SJCRH30 (cell line): ENCODE data around the gene KDM3B. TPM values are rescaled to one million over a fixed set of nuclear protein-coding genes. Genes with fewer than 3 reads are reported as not detected.

Experiments
- DNase-seq, 2 experiments: peaks; one replicate each; pipeline ENCODE4 v3.0.0-alpha.2; 2015 to 2020
- H3K27ac ChIP-seq: fragments of 250-450 bp; sonication (Bioruptor Pico); 2 replicates; pipeline ENCODE4 v1.5.1; 2020; ENCODE audit warnings: mild to moderate bottlenecking, moderate library complexity
- H3K27me3 ChIP-seq: fragments of 250-450 bp; sonication (Bioruptor Pico); 2 replicates; pipeline ENCODE4 v1.5.1; 2020; ENCODE audit warnings: mild to moderate bottlenecking, moderate library complexity
- H3K36me3 ChIP-seq: fragments of 250-450 bp; sonication (Bioruptor Pico); 2 replicates; pipeline ENCODE4 v1.5.1; 2020; ENCODE audit warnings: mild to moderate bottlenecking, moderate library complexity
- H3K4me1 ChIP-seq: fragments of 250-450 bp; sonication (Bioruptor Pico); 2 replicates; pipeline ENCODE4 v1.5.1; 2020; ENCODE audit warnings: mild to moderate bottlenecking, moderate library complexity
- H3K4me3 ChIP-seq: fragments of 250-450 bp; sonication (Bioruptor Pico); 2 replicates; pipeline ENCODE4 v1.5.1; 2020; ENCODE audit warnings: mild to moderate bottlenecking, moderate library complexity
- H3K9me3 ChIP-seq: fragments of 250-450 bp; sonication (Bioruptor Pico); replicated peaks from 2 replicates; pipeline ENCODE4 v1.5.1; 2020; ENCODE audit warnings: mild to moderate bottlenecking, moderate library complexity
- total RNA-seq: library from RNA; depleted of rRNA; stranded (reverse); fragments of >200 nt; shearing (Covaris generic); gene quantifications from 2 replicates; pipeline ENCODE4 v1.2.3, GENCODE V29; 2014

Gene KDM3B
- total RNA-seq, 1 experiment from 2014 or later = 75.2 TPM

DNA sequence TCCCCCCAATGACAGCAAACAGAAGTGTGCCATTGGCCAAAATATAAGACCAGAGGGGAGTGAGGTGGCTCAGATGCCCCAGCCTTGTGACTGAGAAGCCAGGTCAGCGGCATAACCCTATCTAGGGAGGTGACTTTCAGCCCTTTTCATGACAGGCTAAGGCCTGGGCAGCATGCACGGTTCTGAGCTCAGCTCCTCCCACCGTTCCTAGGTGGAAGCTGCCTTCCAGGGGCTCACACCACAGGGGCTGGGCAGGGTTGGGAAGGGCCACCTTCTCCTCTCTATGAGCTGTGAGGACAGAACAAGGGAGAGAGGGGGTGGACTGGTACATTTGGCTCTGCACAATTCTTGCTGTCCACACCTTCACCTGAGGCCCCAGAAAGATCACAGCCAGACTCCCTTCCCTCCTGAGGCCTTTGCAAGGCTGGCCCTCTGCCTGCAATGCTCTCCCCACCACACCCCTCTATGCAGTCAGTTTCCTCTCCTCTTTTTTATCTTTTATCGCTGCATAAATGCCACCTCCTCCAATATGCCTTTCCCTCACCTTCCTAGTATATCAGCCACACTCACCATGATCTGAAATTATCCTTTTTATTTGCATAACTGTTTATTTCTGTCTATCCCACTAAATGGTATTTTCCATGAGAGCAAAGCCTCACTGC lies 107.7 kb downstream of the KDM3B start:
- Histone ChIP-seq H3K27ac (no peak overlapping the region), H3K36me3 (no peaks in the 10 kb centered on the region), H3K27me3 (peaks cover 23% of the 10 kb centered on the region), H3K4me1 (peaks cover 6% of the 10 kb centered on the region; the same call in 1 of the 2 replicates), H3K9me3 (no peaks in the 10 kb centered on the region), H3K4me3 (no peak overlapping the region)
- no peak for DNase-seq

DNA sequence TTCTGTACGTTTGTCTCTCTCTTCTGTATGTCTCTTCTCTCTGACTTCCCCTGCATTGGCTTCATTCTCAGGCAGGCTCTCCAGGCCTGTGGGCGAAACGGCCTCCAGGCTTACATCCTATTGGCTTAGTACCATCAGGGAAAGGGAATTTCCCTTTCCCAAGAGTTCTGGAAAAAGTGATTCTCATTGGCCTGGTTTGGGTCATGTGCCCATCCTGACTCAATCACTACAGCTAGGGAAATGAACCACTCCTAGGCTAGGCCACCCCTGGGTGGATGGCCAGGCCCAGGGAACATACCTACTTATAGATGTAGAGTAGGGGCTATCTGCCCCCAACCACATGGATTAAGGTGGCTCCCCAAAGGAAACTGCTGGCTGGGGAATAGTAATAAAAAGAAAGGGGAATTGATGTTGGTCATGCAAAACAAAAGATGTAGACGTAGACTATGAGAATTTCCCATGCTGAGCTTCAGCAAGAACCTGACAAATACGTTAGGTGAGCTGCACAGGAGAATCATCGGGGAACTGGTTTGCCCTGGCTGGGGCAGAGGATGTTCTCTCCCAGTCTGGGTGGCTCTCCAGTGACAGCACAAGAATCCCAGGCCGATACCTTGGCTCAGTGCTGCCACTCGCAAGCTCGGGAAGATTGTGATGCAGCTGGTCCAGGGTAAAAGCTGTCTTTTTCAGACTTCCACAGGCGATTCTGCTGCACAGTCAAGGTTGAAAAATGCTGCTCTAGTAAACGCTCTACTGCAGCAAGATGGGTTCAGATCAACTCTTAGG lies 109.0 kb downstream of the KDM3B start:
- no peaks in the 10 kb centered on the region for H3K36me3 ChIP-seq
- peaks cover 20% of the 10 kb centered on the region for H3K27me3 ChIP-seq
- H3K4me1 ChIP-seq = peaks cover 6% of the 10 kb centered on the region
- H3K9me3 ChIP-seq = no peaks in the 10 kb centered on the region
- H3K27ac ChIP-seq = no peak overlapping the region
- H3K4me3 ChIP-seq = no peak overlapping the region
- DNase-seq = peak in 1 of 2 experiments; percentile 26

DNA sequence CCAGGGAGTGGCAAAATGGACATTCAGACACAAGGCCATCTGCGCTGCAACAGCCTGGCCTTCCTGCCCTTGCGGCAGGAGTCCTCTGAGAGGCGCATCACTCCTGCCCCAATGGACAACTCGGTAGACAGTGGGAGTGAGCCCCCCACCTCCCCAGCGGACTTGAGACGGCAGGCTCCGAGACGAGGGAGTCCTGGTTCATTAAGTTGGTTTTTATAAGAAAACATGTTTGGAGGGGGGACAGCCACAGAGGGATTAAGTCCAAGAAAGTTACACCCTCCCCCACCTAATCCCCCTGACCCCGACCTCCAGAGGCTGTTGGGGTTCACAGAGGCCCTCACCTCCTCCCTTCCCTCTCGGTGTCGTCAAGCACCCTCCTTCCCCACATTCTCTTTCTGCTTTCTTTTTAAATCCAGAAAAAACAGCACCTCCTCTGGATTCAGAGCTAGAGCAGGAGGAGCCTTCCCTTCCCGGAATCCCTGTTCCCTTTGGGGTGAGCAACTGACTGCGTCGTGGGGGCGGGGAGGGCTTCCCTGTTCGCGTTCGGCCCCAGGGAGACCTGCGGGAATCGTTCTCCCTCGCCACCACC lies 111.0 kb downstream of the KDM3B start:
- peak; percentile 58 to 66 for DNase-seq
- Histone ChIP-seq H3K27me3 (peaks cover 7% of the 10 kb centered on the region; the same call in 1 of the 2 replicates), H3K4me1 (peaks cover 6% of the 10 kb centered on the region)

DNA sequence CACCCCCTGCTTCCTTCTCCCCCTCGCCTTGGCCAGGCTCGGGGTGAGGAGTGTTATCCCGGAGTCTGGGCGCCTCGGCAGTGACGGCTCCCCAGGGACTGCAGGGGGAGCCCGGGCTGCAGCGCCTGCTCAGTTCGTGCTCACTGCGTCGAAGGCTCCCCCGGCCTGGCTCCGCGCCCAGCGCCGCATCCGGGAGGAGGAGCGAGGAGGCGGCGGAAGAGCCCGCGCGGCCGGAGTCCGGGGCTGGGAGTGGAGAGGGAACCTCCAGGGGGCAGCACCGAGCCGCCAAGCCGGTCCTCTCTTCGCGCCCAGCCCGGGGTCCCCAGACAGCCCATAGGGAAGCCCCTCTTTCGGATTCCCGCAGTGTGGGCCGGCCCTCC lies 111.5 kb downstream of the KDM3B start:
- Histone ChIP-seq H3K27me3 (0 out of 2 replicates have a peak, but pooled peaks cover 2% of the 10 kb centered on the region), H3K4me1 (peaks cover 6% of the 10 kb centered on the region), H3K9me3 (no peaks in the 10 kb centered on the region), H3K4me3 (peak overlapping the region; percentile 93), H3K27ac (peak overlapping the region; percentile 77), H3K36me3 (no peaks in the 10 kb centered on the region)
- DNase-seq = peak; percentile 95 to 96

More for the DNA sequence above, 111.0 kb downstream of the KDM3B start:
- peak overlapping the region; percentile 77 for H3K27ac ChIP-seq
- no peaks in the 10 kb centered on the region for H3K36me3 ChIP-seq
- H3K4me3 ChIP-seq = peak overlapping the region; percentile 93
- H3K9me3 ChIP-seq = no peaks in the 10 kb centered on the region

DNA sequence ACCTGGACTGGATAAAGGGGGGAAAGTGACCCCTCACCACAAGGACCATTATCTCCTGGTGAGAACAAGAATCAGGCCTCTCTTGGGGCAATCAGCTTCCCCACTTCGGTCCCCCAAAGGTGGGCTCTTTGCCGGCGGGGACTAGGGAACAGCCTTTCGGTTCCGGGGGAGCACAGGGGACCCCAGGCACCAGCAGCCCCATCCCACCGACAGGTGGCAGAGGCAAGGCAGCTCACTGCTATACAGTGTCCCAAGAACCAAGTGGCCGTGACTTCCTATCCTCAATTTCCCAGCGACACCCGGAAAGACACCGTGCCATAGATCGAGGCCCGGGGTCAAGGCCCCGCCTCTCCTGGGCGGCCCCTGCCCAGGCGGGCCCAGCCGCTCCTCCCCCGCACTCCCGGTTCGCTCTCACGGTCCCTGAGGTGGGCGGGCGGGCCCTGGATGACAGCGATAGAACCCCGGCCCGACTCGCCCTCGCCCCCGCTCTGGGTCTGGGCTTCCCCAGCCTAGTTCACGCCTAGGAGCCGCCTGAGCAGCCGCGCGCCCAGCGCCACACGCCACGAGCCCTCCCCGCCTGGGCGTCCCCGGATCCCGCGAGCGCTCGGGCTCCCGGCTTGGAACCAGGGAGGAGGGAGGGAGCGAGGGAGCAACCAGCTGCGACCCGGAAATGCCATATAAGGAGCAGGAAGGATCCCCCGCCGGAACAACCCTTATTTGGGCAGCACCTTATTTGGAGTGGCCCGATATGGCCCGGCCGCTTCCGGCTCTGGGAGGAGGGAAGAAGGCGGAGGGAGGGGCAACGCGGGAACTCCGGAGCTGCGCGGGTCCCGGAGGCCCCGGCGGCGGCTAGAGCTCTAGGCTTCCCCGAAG lies 112.1 kb downstream of the KDM3B start:
- DNase-seq = peak; percentile 98 to 99
- Histone ChIP-seq H3K36me3 (no peaks in the 10 kb centered on the region), H3K27ac (peak overlapping the region; percentile 77), H3K4me3 (peak overlapping the region; percentile 93), H3K9me3 (no peaks in the 10 kb centered on the region), H3K4me1 (no peaks in the 10 kb centered on the region; the same call in none of the 2 replicates), H3K27me3 (no peaks in the 10 kb centered on the region)

DNA sequence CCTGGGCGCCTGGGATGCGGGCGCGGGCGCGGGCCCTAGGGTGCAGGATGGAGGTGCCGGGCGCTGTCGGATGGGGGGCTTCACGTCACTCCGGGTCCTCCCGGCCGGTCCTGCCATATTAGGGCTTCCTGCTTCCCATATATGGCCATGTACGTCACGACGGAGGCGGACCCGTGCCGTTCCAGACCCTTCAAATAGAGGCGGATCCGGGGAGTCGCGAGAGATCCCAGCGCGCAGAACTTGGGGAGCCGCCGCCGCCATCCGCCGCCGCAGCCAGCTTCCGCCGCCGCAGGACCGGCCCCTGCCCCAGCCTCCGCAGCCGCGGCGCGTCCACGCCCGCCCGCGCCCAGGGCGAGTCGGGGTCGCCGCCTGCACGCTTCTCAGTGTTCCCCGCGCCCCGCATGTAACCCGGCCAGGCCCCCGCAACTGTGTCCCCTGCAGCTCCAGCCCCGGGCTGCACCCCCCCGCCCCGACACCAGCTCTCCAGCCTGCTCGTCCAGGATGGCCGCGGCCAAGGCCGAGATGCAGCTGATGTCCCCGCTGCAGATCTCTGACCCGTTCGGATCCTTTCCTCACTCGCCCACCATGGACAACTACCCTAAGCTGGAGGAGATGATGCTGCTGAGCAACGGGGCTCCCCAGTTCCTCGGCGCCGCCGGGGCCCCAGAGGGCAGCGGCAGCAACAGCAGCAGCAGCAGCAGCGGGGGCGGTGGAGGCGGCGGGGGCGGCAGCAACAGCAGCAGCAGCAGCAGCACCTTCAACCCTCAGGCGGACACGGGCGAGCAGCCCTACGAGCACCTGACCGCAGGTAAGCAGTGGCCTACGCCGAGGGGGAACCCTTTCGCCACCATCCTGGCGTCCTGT lies 113.0 kb downstream of the KDM3B start, which contains the start of gene EGR1:
Gene EGR1, plus strand, starts transcription at position 219 of the 864 bp plus-strand sequence. Its CDS starts 283 bp downstream, at position 502.
- no peaks in the 10 kb centered on the region; the same call in 1 of the 2 replicates for H3K4me1 ChIP-seq
- no peaks in the 10 kb centered on the region for H3K27me3 ChIP-seq
- peak within 1 kb of the TSS; percentile 93 for H3K4me3 ChIP-seq
- peak within 1 kb of the TSS; percentile 77 for H3K27ac ChIP-seq
- H3K36me3 ChIP-seq = no peaks in the 10 kb centered on the region
- DNase-seq = peak; percentile 96
- H3K9me3 ChIP-seq = no peaks in the 10 kb centered on the region

DNA sequence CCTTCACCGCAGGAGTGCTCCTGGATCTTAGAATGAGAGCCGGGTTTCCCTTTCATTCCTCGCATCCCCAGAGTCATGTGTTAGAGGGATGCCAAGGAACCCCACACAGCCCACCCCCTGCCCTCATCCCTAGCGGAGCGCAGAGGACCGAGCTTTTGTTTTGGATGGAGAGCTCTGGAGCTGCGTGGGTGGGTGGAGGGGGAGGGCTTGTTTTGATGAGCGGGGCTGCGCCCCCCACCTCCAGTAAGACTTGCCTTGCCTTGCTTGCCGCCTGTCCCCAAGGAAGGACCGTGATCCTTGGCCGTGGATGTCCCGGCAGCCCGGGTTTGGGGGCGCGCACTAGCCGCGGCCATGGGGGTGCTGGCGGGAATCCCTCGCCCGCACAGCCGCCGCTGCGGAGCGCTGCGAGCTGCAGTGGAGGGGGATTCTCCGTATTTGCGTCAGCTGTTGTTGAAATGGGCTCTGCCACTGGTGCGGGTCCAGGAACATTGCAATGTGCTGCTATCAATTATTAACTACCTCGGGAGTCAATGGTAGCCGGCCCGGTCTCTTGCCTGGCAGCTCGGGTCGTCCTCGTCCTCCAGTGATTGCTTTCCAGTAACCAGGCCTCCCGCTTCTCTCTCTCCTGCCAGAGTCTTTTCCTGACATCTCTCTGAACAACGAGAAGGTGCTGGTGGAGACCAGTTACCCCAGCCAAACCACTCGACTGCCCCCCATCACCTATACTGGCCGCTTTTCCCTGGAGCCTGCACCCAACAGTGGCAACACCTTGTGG lies 113.8 kb downstream of the KDM3B start:
- H3K27ac ChIP-seq = no peak overlapping the region

DNA sequence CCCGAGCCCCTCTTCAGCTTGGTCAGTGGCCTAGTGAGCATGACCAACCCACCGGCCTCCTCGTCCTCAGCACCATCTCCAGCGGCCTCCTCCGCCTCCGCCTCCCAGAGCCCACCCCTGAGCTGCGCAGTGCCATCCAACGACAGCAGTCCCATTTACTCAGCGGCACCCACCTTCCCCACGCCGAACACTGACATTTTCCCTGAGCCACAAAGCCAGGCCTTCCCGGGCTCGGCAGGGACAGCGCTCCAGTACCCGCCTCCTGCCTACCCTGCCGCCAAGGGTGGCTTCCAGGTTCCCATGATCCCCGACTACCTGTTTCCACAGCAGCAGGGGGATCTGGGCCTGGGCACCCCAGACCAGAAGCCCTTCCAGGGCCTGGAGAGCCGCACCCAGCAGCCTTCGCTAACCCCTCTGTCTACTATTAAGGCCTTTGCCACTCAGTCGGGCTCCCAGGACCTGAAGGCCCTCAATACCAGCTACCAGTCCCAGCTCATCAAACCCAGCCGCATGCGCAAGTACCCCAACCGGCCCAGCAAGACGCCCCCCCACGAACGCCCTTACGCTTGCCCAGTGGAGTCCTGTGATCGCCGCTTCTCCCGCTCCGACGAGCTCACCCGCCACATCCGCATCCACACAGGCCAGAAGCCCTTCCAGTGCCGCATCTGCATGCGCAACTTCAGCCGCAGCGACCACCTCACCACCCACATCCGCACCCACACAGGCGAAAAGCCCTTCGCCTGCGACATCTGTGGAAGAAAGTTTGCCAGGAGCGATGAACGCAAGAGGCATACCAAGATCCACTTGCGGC lies 114.6 kb downstream of the KDM3B start:
- no peak for DNase-seq
- H3K4me3 ChIP-seq = no peak overlapping the region

More for the DNA sequence above, 113.8 kb downstream of the KDM3B start:
- DNase-seq = peak in 1 of 2 experiments; percentile 17
- no peaks in the 10 kb centered on the region; the same call in 1 of the 2 replicates for H3K4me1 ChIP-seq
- no peaks in the 10 kb centered on the region for H3K9me3 ChIP-seq
- no peaks in the 10 kb centered on the region for H3K36me3 ChIP-seq
- no peaks in the 10 kb centered on the region for H3K27me3 ChIP-seq
- peak overlapping the region; percentile 93 for H3K4me3 ChIP-seq

DNA sequence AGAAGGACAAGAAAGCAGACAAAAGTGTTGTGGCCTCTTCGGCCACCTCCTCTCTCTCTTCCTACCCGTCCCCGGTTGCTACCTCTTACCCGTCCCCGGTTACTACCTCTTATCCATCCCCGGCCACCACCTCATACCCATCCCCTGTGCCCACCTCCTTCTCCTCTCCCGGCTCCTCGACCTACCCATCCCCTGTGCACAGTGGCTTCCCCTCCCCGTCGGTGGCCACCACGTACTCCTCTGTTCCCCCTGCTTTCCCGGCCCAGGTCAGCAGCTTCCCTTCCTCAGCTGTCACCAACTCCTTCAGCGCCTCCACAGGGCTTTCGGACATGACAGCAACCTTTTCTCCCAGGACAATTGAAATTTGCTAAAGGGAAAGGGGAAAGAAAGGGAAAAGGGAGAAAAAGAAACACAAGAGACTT lies 115.2 kb downstream of the KDM3B start:
- Histone ChIP-seq H3K4me3 (no peak overlapping the region), H3K27ac (no peak overlapping the region)
- no peak for DNase-seq

More for the DNA sequence above, 114.6 kb downstream of the KDM3B start:
- Histone ChIP-seq H3K27ac (no peak overlapping the region), H3K4me1 (no peaks in the 10 kb centered on the region; the same call in 1 of the 2 replicates), H3K27me3 (no peaks in the 10 kb centered on the region), H3K9me3 (no peaks in the 10 kb centered on the region), H3K36me3 (no peaks in the 10 kb centered on the region)

DNA sequence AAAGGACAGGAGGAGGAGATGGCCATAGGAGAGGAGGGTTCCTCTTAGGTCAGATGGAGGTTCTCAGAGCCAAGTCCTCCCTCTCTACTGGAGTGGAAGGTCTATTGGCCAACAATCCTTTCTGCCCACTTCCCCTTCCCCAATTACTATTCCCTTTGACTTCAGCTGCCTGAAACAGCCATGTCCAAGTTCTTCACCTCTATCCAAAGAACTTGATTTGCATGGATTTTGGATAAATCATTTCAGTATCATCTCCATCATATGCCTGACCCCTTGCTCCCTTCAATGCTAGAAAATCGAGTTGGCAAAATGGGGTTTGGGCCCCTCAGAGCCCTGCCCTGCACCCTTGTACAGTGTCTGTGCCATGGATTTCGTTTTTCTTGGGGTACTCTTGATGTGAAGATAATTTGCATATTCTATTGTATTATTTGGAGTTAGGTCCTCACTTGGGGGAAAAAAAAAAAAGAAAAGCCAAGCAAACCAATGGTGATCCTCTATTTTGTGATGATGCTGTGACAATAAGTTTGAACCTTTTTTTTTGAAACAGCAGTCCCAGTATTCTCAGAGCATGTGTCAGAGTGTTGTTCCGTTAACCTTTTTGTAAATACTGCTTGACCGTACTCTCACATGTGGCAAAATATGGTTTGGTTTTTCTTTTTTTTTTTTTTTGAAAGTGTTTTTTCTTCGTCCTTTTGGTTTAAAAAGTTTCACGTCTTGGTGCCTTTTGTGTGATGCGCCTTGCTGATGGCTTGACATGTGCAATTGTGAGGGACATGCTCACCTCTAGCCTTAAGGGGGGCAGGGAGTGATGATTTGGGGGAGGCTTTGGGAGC lies 115.9 kb downstream of the KDM3B start:
- no peaks in the 10 kb centered on the region; the same call in 1 of the 2 replicates for H3K4me1 ChIP-seq
- no peaks in the 10 kb centered on the region for H3K27me3 ChIP-seq
- H3K36me3 ChIP-seq = no peaks in the 10 kb centered on the region
- no peak for DNase-seq
- no peaks in the 10 kb centered on the region for H3K9me3 ChIP-seq
- H3K27ac ChIP-seq = no peak overlapping the region
- H3K4me3 ChIP-seq = no peak overlapping the region

More for the DNA sequence above, 115.2 kb downstream of the KDM3B start:
- Histone ChIP-seq H3K9me3 (no peaks in the 10 kb centered on the region), H3K27me3 (no peaks in the 10 kb centered on the region), H3K4me1 (no peaks in the 10 kb centered on the region; the same call in 1 of the 2 replicates), H3K36me3 (no peaks in the 10 kb centered on the region)

DNA sequence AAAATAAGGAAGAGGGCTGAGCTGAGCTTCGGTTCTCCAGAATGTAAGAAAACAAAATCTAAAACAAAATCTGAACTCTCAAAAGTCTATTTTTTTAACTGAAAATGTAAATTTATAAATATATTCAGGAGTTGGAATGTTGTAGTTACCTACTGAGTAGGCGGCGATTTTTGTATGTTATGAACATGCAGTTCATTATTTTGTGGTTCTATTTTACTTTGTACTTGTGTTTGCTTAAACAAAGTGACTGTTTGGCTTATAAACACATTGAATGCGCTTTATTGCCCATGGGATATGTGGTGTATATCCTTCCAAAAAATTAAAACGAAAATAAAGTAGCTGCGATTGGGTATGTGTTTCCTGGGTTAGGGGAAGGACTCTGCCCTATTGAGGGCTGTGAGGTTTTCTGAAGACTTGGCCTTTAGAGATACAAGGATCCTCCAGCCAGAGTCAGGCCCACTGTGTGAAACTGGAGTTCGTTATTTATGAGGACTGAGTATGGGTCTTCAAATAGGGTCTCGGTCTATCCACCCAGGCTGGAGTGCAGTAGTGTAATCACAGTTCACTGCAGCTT lies 116.6 kb downstream of the KDM3B start:
- DNase-seq = no peak
- Histone ChIP-seq H3K4me1 (no peaks in the 10 kb centered on the region; the same call in 1 of the 2 replicates), H3K9me3 (no peaks in the 10 kb centered on the region), H3K27ac (no peak overlapping the region), H3K4me3 (no peak overlapping the region), H3K36me3 (no peaks in the 10 kb centered on the region), H3K27me3 (no peaks in the 10 kb centered on the region)
